Caco-2 (cell line): Measurements from ENCODE around the gene MYLK4. TPM values are rescaled to one million over a fixed set of nuclear protein-coding genes. Genes with fewer than 3 reads are reported as not detected.

Experiments
- BruUV-seq: library from RNA; stranded (reverse); fragments of 400-500 nt; replicated peaks from 2 replicates; lab custom pipeline; 2021; lab: Mats Ljungman, UMichigan
- CTCF ChIA-PET: fragments of 300-600 bp; sonication (Branson Sonifier 250); formaldehyde crosslinking; loops from one replicate; lab custom pipeline; 2022; ENCODE audit warnings: antibody characterized with exemption; lab: Charles Lee
- POLR2A ChIA-PET: fragments of 300-600 bp; sonication (Branson Sonifier 250); formaldehyde crosslinking; loops from one replicate; lab custom pipeline; 2022; ENCODE audit warnings: antibody characterized with exemption; lab: Charles Lee
- DNase-seq, 2 experiments: peaks; one replicate each; pipeline versions ENCODE4 v3.0.0 to v3.0.0-alpha.2; 2020 to 2022
- H3K27me3 ChIP-seq: replicated peaks from 2 replicates; pipeline ENCODE4 v1.6.0; 2011; ENCODE audit warnings: low read length; ENCODE audit not compliant: control insufficient read depth, insufficient read depth
- H3K36me3 ChIP-seq: 2 replicates; pipeline ENCODE4 v1.5.1; 2011; ENCODE audit warnings: low read length; ENCODE audit not compliant: control insufficient read depth, insufficient read depth
- H3K4me1 ChIP-seq: fragments of 250-450 bp; sonication (Bioruptor Pico); 2 replicates; pipeline ENCODE4 v1.5.1; 2020; ENCODE audit warnings: mild to moderate bottlenecking
- H3K4me3 ChIP-seq: 2 replicates; pipeline ENCODE4 v1.5.1; 2011; ENCODE audit warnings: low read depth, mild to moderate bottlenecking, control low read depth, low read length
- H3K9me3 ChIP-seq: fragments of 250-450 bp; sonication (Bioruptor Pico); 2 replicates; pipeline ENCODE4 v1.5.1; 2020; ENCODE audit warnings: mild to moderate bottlenecking, moderate library complexity
- H3K27ac Mint-ChIP-seq: one replicate; pipeline ENCODE4 v1.8.0; 2022; ENCODE audit warnings: mixed read lengths; ENCODE audit not compliant: unreplicated experiment
- H3K27me3 Mint-ChIP-seq: one replicate; pipeline ENCODE4 v1.8.0; 2022; ENCODE audit warnings: mixed read lengths; ENCODE audit not compliant: insufficient read depth, unreplicated experiment
- H3K36me3 Mint-ChIP-seq: one replicate; pipeline ENCODE4 v1.8.0; 2022; ENCODE audit warnings: mild to moderate bottlenecking, mixed read lengths; ENCODE audit not compliant: insufficient read depth, unreplicated experiment
- H3K4me1 Mint-ChIP-seq: one replicate; pipeline ENCODE4 v1.8.0; 2022; ENCODE audit warnings: low read depth, mixed read lengths; ENCODE audit not compliant: unreplicated experiment
- H3K4me3 Mint-ChIP-seq: one replicate; pipeline ENCODE4 v1.8.0; 2022; ENCODE audit warnings: mild to moderate bottlenecking, moderate library complexity, mixed read lengths; ENCODE audit not compliant: unreplicated experiment
- H3K9me3 Mint-ChIP-seq: one replicate; pipeline ENCODE4 v1.8.0; 2022; ENCODE audit warnings: mixed read lengths; ENCODE audit not compliant: unreplicated experiment
- intact Hi-C: fragments of 100-400 bp; cut with micrococcal nuclease; formaldehyde crosslinking; loops from one replicate; pipeline ENCODE4 v1.10.0; 2022; ENCODE audit not compliant: unreplicated experiment
- total RNA-seq: library from RNA; stranded (reverse); gene quantifications from 2 replicates; pipeline ENCODE4 v1.2.3, GENCODE V29; 2022
- TF ChIP-seq, protein P1 (sequence below), 2 experiments: fragments of 200-600 bp in 1 of 2; IDR thresholded peaks; 1 replicate in 1 of 2; 2 replicates in 1 of 2; pipeline versions ENCODE4 v1.5.1 to v1.8.0; 2011 to 2022; ENCODE audit warnings: antibody characterized with exemption in 1 of 2, control low read depth in 1 of 2, inconsistent platforms in 1 of 2, low read depth in 1 of 2, low read length in 1 of 2, mild to moderate bottlenecking in 1 of 2, moderate library complexity in 1 of 2; ENCODE audit not compliant: insufficient read depth in 1 of 2, severe bottlenecking in 1 of 2, unreplicated experiment in 1 of 2

Gene MYLK4
- total RNA-seq, 1 experiment from 2014 or later, result 0.75 TPM

DNA sequence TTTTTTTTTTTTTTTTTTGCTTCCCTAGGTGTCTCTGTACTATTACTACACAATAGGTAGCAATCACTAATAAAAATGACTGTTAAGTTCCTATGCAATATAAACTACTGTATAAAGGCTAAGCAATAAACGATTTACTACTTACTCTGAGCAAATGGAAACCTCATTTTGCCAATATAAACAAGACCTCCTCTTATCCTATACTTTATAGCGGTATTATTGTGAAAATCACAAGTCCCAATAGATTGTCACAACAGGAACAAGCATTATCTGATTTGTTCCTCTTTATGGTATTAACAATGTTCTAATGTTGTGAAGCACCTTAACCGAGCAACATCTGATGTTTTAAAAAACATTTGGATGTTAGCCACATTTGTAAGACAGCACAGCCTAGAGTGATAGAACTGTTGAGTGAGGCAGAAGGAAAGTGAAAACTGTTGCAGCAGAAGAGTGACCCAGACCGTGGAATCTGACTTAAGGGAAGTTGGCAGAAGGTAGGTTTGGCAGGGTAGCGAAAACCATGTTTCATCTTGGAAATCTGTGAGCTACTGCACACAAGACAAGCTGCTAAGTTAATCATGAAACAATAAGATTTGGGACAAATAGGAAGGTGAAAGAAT is 94.2 kb downstream of the MYLK4 start:
- H3K36me3 Mint-ChIP-seq, result no peaks in the 10 kb centered on the region
- DNase-seq, result no peak

DNA sequence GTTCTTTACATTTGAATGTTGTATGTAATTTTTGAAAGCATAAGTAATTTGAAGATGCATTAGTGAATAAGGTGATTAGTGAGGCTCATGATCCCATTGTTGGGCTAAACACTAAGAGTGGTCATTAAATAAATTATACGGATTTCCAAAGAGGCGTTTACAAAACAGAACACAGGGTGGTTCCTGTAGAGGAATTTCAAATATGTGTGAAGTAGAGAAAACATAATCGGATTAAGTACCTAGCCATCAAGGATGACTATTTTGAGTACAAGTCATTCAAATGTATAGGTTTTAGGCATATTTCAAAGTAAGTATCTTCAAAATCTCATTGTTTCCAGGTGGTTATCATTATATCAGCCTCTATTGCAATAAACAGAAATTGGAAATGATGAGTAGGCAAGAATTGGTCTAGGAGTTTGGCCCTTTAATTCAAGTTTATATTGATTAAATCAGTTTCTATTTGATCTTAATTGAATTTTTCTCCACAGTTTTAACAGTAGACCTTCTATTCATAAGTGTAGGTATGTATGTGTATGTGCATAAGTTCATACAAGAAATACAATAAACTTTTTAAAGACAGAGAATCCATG is 94.8 kb downstream of the MYLK4 start:
- Histone ChIP-seq H3K27me3 (no peaks in the 10 kb centered on the region), H3K4me3 (no peak overlapping the region), H3K36me3 (no peaks in the 10 kb centered on the region), H3K4me1 (no peaks in the 10 kb centered on the region), H3K9me3 (peaks cover 3% of the 10 kb centered on the region; the same call in 1 of the 2 replicates)
- POLR2A ChIA-PET, result no interaction called here
- Mint-ChIP-seq H3K27ac (no peak overlapping the region), H3K4me1 (peaks cover 7% of the 10 kb centered on the region), H3K9me3 (peaks cover 20% of the 10 kb centered on the region), H3K4me3 (no peak overlapping the region), H3K27me3 (peaks cover 7% of the 10 kb centered on the region), H3K36me3 (no peaks in the 10 kb centered on the region)
- no TSS peak for BruUV-seq
- TF ChIP-seq, protein P1, sequence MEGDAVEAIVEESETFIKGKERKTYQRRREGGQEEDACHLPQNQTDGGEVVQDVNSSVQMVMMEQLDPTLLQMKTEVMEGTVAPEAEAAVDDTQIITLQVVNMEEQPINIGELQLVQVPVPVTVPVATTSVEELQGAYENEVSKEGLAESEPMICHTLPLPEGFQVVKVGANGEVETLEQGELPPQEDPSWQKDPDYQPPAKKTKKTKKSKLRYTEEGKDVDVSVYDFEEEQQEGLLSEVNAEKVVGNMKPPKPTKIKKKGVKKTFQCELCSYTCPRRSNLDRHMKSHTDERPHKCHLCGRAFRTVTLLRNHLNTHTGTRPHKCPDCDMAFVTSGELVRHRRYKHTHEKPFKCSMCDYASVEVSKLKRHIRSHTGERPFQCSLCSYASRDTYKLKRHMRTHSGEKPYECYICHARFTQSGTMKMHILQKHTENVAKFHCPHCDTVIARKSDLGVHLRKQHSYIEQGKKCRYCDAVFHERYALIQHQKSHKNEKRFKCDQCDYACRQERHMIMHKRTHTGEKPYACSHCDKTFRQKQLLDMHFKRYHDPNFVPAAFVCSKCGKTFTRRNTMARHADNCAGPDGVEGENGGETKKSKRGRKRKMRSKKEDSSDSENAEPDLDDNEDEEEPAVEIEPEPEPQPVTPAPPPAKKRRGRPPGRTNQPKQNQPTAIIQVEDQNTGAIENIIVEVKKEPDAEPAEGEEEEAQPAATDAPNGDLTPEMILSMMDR (IDR thresholded peaks at IDR 0.05; ENCODE audit: insufficient read depth in 1 of 2, low read depth in 1 of 2, low read length in 1 of 2, severe bottlenecking in 1 of 2, unreplicated experiment in 1 of 2), result no peak
- intact Hi-C loops, result no loop called here
- DNase-seq, result no peak
- CTCF ChIA-PET, result no interaction called here

More for the DNA sequence above, 94.2 kb downstream of the MYLK4 start:
- H3K4me3 Mint-ChIP-seq, result no peak overlapping the region
- H3K4me3 ChIP-seq, result no peak overlapping the region
- no peaks in the 10 kb centered on the region for H3K27me3 ChIP-seq
- H3K9me3 ChIP-seq, result peaks cover 1% of the 10 kb centered on the region; the same call in 1 of the 2 replicates
- ChIA-PET CTCF (no interaction called here), POLR2A (no interaction called here)
- H3K4me1 ChIP-seq, result no peaks in the 10 kb centered on the region
- peaks cover 7% of the 10 kb centered on the region for H3K27me3 Mint-ChIP-seq
- no peaks in the 10 kb centered on the region for H3K36me3 ChIP-seq
- intact Hi-C loops, result no loop called here
- no TSS peak for BruUV-seq
- TF ChIP-seq, protein P1 (IDR thresholded peaks at IDR 0.05; ENCODE audit: insufficient read depth in 1 of 2, low read depth in 1 of 2, low read length in 1 of 2, severe bottlenecking in 1 of 2, unreplicated experiment in 1 of 2), result no peak
- no peak overlapping the region for H3K27ac Mint-ChIP-seq
- H3K9me3 Mint-ChIP-seq, result peaks cover 20% of the 10 kb centered on the region
- H3K4me1 Mint-ChIP-seq, result peaks cover 7% of the 10 kb centered on the region

DNA sequence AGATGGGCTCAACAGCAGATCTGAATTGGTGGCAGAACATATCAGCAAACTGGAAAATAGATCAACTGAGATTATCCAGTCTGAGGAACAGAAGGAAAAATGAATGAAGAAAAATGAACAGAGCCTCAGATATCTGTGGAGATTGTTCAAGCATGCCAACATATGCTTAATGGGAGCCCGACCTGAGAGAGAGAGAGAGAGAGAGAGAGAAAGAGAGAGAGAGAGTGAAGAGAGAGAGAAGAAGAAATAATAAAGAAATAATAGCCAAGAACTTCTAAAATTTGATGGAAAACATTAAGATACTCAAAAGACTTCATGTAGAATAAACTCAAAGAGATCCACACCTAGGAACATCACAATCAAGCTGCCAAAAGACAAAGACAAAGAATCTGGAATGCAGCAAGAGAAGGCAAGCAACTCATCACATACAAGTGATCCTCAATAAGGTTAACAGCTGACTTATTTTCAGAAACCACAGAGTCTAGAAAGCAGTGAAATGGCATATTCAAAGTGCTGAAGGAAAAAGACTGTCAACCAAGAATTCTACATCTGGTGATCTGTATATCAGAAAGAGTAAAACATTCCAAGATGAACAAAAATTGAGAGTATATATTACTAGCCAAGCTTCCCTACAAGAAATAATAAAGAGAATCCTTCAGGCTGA is 97.2 kb downstream of the MYLK4 start:
- no TSS peak for BruUV-seq
- H3K4me3 Mint-ChIP-seq, result no peak overlapping the region
- H3K36me3 Mint-ChIP-seq, result no peaks in the 10 kb centered on the region
- TF ChIP-seq, protein P1 (IDR thresholded peaks at IDR 0.05; ENCODE audit: insufficient read depth in 1 of 2, low read depth in 1 of 2, low read length in 1 of 2, severe bottlenecking in 1 of 2, unreplicated experiment in 1 of 2), result no peak
- Histone ChIP-seq H3K9me3 (peaks cover 3% of the 10 kb centered on the region; the same call in 1 of the 2 replicates), H3K4me3 (no peak overlapping the region), H3K27me3 (no peaks in the 10 kb centered on the region), H3K36me3 (no peaks in the 10 kb centered on the region), H3K4me1 (no peaks in the 10 kb centered on the region)
- H3K9me3 Mint-ChIP-seq, result peaks cover 20% of the 10 kb centered on the region
- DNase-seq, result no peak
- POLR2A ChIA-PET, result no interaction called here
- CTCF ChIA-PET, result interaction anchor here (0.5 kb wide), 1 partner anchor 112 kb away, joined by 3 read pairs; the partner anchor contains the start of gene WRNIP1
- intact Hi-C loops, result no loop called here
- no peaks in the 10 kb centered on the region for H3K4me1 Mint-ChIP-seq
- peaks cover 8% of the 10 kb centered on the region for H3K27me3 Mint-ChIP-seq
- H3K27ac Mint-ChIP-seq, result no peak overlapping the region
